NK-92 treated with Interleukin-12 subunit alpha and Interleukin-12 subunit beta, amount 100 ng/mL, for 24 hours (cell line): ENCODE results near the gene LAMA3.

Experiments used
- DNase-seq: peaks from one replicate; lab custom pipeline; 2025; lab: John Stamatoyannopoulos, UW

The LAMA3 gene

GRCh38 chr18:23879544-23879943 lies 190.3 kb downstream of the LAMA3 start:
- no peak for DNase-seq

- no peak for DNase-seq
Measured at GRCh38 chr18:23879966-23880565, 190.8 kb downstream of the LAMA3 start.

DNA sequence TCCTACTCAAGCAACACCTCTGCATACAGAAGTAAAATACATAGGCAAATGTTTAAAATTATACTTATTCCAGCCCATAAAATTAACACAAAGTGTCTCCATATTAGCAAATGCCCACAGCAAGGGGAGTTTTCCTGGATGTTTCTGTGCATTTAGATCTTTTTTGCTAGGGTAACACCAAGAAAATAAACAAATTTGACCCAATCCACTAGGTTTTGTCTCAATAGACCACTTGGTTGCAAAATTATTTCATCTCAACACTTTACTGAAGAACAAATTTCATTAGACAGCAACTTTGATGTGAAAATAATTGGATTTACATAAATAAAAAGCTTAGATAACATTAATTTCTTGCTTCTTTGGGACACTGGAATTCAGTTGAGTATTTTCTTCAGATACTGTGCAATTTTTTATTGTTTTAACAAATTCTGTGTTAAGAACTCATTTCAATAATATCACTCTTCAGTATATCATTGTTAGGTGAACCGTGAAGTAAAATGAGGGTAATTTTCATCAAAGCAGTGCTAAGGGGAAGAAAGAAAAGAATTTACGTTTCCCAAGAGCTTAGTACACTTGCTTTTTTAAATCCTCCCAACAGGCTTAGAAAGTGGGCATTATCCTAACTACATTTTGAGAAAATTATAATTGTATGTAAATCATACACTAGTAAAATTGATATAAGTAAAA lies 191.8 kb downstream of the LAMA3 start:
- DNase-seq = no peak

DNA sequence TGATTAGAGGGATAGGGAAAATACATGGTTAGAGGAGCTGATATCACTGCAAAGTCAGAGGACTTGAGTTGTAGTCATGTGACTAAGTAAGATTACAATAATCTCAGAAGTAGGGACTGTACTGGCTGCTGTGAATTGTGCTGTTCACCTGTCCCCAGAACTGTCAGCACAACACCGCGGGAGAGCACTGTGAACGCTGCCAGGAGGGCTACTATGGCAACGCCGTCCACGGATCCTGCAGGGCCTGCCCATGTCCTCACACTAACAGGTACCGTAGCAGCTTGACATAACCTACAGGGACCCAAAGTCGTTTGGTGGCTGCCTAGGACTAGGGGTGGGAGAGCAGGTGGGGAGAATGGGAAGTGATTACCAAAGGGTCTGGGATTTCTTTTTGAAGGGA lies 192.5 kb downstream of the LAMA3 start:
- DNase-seq = no peak

DNA sequence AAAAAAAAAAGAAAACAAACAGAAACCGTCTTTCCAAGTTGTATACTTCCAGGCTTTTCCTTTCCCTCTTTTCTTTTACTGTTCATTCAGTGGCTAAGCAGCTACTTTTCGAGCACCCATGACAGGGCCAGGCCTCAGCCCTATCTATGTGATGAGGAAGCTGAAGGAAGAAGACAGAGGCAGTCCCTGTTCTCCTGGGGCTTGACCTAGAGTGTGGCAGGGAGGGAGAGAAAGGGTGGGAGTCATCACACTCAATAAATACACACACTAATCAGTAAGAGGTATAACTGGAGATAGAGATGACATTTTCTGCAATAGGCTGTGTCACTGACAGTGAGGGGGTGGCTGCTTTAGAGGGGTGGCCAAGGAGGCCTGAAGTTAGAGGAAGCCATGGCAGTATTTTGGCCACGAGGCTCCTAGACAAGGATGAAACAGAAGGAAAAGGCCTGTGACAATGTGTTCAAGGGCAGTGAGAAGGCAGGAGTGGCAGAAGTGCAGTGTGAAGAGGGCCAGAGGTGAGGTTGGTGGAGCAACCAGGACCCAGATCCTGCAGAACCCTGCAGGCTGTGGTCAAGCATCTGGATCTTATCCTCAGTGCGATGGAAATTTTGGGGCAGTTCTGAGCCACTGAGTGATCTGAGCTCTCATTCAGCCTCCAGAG lies 193.5 kb downstream of the LAMA3 start:
- DNase-seq = no peak

- no peak for DNase-seq
Measured at GRCh38 chr18:23883277-23883790, 194.1 kb downstream of the LAMA3 start.

DNA sequence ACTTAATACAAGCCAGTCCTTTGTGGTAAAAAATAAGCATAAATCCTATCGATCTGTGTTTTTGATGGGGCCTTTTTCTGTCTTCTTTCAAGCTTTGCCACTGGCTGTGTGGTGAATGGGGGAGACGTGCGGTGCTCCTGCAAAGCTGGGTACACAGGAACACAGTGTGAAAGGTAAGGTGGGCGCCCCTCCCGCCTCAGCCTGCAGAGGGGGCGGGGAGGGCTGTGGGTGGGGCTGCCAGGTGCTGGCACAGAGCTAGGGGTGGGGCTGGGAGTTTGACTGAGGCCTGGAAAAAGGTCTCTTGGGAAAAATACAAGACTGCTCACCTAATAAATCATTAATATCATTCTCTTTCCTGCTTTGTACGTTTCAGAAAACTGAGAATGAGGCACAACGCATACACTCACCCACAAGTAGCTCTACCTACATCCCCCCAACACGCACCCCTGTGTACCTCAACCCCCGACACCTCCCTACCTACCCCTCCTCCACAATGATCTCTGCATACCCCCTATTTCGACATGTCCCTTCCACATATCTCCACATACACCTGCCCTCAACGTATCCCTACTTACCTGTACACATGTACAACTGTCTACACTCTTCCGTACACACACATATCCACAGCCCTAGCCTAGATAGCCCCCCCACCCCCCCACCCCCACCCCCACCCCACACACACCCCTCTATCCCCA lies 195.6 kb downstream of the LAMA3 start:
- DNase-seq = no peak

DNA sequence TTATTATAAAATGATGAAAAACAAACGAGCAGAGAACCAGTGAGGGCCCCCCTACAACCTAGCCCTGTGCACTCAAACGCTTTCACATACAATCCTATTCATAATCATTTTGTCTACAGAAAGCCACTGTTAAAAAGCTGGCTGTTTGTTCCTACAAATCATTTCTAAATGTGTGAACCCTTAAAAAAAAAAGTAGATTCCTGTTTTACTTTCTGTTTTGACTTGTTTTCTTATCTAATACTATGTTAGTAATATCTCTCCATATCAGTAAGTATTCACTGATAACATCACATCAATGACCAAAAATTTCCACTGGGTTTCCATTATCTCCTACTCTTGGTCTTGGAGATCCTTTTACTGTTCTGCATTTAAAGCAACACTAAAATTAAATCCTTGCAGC lies 196.5 kb downstream of the LAMA3 start:
- DNase-seq = no peak

- DNase-seq = no peak
Measured at GRCh38 chr18:23887035-23887434, 197.8 kb downstream of the LAMA3 start.

- no peak for DNase-seq
Measured at GRCh38 chr18:23887493-23887892, 198.2 kb downstream of the LAMA3 start.

- DNase-seq = no peak
Measured at GRCh38 chr18:23888881-23889280, 199.6 kb downstream of the LAMA3 start.

- DNase-seq = no peak
Measured at GRCh38 chr18:23889907-23890306, 200.7 kb downstream of the LAMA3 start.

GRCh38 chr18:23890589-23890988 lies 201.3 kb downstream of the LAMA3 start:
- DNase-seq = no peak

- DNase-seq = no peak
Measured at GRCh38 chr18:23893653-23894052, 204.4 kb downstream of the LAMA3 start.

- DNase-seq = no peak
Measured at GRCh38 chr18:23894661-23895175, 205.5 kb downstream of the LAMA3 start.

DNA sequence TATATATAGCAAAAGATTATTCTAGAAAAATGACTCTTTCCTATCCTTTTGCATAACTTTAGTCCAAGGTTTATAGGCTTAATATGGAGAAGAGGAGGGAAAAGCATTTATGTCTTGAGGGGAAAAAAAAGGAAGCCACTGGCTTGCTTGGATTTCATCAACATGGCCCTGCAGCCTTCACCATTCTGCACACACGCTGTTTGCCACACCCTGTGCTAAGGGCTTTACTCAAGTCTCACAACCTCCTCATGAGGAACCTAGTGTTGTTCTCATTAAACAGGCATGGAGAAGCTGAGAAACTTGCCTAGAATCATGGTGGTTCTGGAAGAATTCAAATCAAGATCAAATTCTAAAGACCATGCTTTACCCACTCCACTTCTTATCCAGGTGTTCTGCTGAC lies 208.0 kb downstream of the LAMA3 start:
- DNase-seq = no peak

DNA sequence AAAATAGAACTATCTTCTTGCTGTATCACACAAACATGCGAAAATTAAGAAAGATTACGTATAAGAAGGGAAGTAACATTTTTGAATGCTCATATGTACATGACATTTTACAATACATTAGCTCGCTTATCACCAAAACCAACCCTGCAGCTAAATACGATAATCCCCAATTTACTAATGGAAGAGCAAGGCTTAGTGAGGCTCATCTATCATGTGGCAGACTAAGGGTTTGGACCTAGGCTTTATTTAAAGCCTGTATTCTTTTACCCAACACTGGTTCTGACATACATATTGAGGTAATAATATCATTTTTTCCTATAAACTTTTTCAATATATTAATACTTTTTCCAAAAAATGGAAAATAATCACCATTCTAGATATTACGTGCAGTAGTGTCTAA lies 208.5 kb downstream of the LAMA3 start:
- no peak for DNase-seq

- DNase-seq = no peak
Measured at GRCh38 chr18:23900994-23901393, 211.7 kb downstream of the LAMA3 start.

DNA sequence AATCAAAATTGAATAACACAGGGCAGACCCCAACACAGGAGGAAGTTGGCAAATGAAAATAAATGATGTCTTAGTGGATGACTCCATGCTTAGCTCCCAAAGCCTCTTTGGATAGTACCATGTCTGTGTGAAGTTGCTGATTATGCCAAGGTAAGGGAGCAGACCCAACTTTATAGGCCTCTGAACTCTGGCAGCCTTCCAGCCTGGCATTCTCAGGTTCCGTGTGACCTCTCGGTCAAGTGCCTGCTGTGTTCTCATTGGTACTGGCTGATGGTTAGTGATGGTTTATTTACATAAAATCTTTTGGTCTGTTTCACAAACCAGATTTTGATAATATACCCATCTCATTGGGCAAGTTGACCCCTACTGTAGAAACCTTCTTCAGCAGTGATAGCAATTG lies 213.1 kb downstream of the LAMA3 start:
- DNase-seq = no peak

GRCh38 chr18:23903971-23904370 lies 214.7 kb downstream of the LAMA3 start:
- no peak for DNase-seq

DNA sequence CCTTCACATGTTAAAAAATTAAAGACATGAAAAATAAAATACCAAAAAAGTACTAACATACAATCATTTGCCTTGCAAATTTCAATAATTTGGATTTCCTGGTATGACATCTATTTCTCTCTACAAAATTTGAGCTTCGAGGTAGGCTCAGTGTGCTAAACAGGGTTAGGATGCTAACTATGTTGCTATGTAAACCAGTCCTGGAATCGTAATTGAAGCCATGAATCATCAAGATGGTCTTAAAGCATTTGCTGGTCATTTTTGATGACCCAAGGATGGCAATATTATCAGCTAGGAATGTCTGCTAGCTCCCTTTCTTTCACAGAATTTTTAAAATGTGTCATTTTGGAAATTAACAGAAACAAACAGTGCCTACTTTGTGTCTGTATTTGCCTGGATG lies 217.4 kb downstream of the LAMA3 start:
- no peak for DNase-seq

DNA sequence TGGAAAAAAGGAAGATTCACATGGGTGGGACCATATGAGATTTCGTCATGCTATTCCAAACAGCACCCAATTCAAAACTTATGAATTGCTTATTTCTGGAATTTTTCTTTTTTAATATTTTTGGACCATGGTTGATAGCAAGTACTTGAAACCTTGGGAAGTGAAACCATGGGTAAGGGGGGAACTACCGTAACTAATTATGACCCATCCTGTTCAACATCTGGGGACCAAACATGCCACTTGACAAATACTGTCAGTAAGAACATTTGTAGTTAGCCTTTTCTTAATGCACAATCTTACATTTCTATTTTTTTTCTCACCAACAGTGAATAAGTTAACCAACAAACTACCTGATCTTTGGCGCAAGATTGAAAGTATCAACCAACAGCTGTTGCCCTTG lies 219.6 kb downstream of the LAMA3 start:
- no peak for DNase-seq

DNA sequence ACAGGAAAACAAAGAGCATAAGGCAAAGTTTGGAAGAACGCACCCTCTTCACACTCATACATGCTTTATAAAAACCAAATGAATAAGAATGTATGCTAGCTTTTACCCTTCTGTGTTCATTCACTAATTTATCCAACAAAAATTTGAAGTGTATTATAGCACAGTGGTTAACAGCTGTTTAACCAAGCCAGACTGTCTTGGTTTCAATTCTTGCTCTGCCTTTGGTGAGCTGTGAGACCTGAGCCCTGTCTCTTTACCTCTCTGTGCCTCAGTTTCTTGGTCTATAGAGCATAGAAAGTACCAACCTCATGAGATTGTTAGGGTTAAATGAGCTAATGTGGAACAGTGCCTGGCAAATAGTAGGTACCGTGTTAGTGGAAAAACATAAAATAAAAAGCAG lies 220.8 kb downstream of the LAMA3 start:
- no peak for DNase-seq
